Thymus (tissue), 11 donors: ENCODE data around the gene SNX12. TPM values are rescaled to one million over a fixed set of nuclear protein-coding genes. Genes with fewer than 3 reads are reported as not detected.

Experiments used
- DNase-seq, 9 donors: peaks; one replicate each; pipeline ENCODE4 v3.0.0-alpha.2; 2013; ENCODE audit warnings: low spot score in 9 of 9, low read depth in 6 of 9, missing footprints in 1 of 9
- H3K27ac ChIP-seq, 2 donors: one replicate each; pipeline ENCODE4 v1.5.1; 2013; ENCODE audit warnings: control low read depth in 1 of 2, low read depth in 1 of 2, low read length in 1 of 2, mild to moderate bottlenecking in 1 of 2, moderate library complexity in 1 of 2
- H3K27me3 ChIP-seq, 2 donors: one replicate each; pipeline ENCODE4 v1.5.1; 2013; ENCODE audit warnings: low read length in 1 of 2; ENCODE audit not compliant: control insufficient read depth in 2 of 2, insufficient read depth in 1 of 2
- H3K36me3 ChIP-seq, 2 donors: one replicate each; pipeline ENCODE4 v1.5.1; 2013; ENCODE audit warnings: low read length in 1 of 2, mild to moderate bottlenecking in 1 of 2, moderate library complexity in 1 of 2; ENCODE audit not compliant: control insufficient read depth in 2 of 2, insufficient read depth in 2 of 2
- H3K4me1 ChIP-seq, 2 donors: one replicate each; pipeline ENCODE4 v1.5.1; 2013; ENCODE audit warnings: low read length in 2 of 2; ENCODE audit not compliant: control insufficient read depth in 2 of 2, insufficient read depth in 2 of 2
- H3K4me3 ChIP-seq, 2 donors: one replicate each; pipeline ENCODE4 v1.5.1; 2013; ENCODE audit warnings: low read length in 2 of 2, control low read depth in 1 of 2, mild to moderate bottlenecking in 1 of 2
- H3K9me3 ChIP-seq, 2 donors: one replicate each; pipeline ENCODE4 v1.5.1; 2013; ENCODE audit warnings: low read length in 1 of 2, mild to moderate bottlenecking in 1 of 2; ENCODE audit not compliant: control insufficient read depth in 2 of 2, insufficient read depth in 1 of 2
- WGBS: extraction: QIAGEN DNeasy Blood & Tissue Kit; methylation state at CpG from one replicate; pipeline ENCODE4 v1.1.7; 2013; 5-methylcytosine and 5-hydroxymethylcytosine counted together
- polyA plus RNA-seq: library from polyadenylated mRNA; stranded (reverse); fragments of 200-250 nt; gene quantifications from one replicate; pipeline ENCODE4 v1.2.3, GENCODE V29; 2013
- total RNA-seq: library from RNA; stranded (reverse); fragments of 120-200 nt; gene quantifications from one replicate; pipeline ENCODE4 v1.2.4, GENCODE V29; 2013
- donor health status: healthy.

The SNX12 gene
- total and polyA plus RNA-seq, 2 donors, result 23.5 to 29.7 TPM

DNA sequence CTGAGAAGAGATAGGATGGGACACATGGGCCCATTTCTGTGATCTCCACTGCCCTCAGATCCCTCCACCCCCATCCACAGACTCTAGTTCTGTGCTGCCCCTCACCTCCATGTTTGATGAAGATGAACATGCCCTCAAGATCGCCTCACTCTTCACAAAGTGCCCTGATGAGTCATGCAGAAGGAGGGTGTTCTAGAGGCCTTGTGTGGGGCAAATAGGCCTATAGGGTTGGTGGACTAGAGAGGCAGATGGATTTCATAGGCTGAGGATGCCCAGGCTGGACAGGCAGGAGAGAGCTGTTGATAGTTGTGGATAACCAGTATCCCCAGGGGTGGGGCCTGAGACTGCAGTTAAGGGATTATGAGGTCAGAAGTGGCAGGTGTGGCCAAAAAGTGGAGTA lies 38.3 kb upstream of the SNX12 start, which contains the start of gene CXorf65:
TSS of gene CXorf65 (minus strand) at position 314 of the 400 bp plus-strand sequence. CDS start at position 130, 184 bp downstream.
- Histone ChIP-seq H3K4me3 (peak within 1 kb of the TSS; percentile 53 to 80), H3K9me3 (no peaks in the 10 kb centered on the region), H3K27ac (peak within 1 kb of the TSS; percentile 74 to 91), H3K36me3 (peaks cover 13 to 38% of the 10 kb centered on the region in 2 donors), H3K4me1 (peaks cover 12 to 71% of the 10 kb centered on the region in 2 donors), H3K27me3 (no peaks in the 10 kb centered on the region)
- DNase-seq, result no peak
- 71% methylated on average over 1 of the region's 1 CpG for WGBS

GRCh38 chrX:71105628-71106027 lies 37.5 kb upstream of the SNX12 start:
- DNase-seq, result no peak
- peaks cover 13 to 38% of the 10 kb centered on the region in 2 donors for H3K36me3 ChIP-seq
- peaks cover 12 to 79% of the 10 kb centered on the region in 2 donors for H3K4me1 ChIP-seq
- peak overlapping the region; percentile 31 to 62 for H3K27ac ChIP-seq
- H3K4me3 ChIP-seq, result no peak overlapping the region
- H3K9me3 ChIP-seq, result no peaks in the 10 kb centered on the region
- peaks cover 0 to 1% of the 10 kb centered on the region in 2 donors for H3K27me3 ChIP-seq
- 91% methylated on average over 3 of the region's 3 CpGs for WGBS

DNA sequence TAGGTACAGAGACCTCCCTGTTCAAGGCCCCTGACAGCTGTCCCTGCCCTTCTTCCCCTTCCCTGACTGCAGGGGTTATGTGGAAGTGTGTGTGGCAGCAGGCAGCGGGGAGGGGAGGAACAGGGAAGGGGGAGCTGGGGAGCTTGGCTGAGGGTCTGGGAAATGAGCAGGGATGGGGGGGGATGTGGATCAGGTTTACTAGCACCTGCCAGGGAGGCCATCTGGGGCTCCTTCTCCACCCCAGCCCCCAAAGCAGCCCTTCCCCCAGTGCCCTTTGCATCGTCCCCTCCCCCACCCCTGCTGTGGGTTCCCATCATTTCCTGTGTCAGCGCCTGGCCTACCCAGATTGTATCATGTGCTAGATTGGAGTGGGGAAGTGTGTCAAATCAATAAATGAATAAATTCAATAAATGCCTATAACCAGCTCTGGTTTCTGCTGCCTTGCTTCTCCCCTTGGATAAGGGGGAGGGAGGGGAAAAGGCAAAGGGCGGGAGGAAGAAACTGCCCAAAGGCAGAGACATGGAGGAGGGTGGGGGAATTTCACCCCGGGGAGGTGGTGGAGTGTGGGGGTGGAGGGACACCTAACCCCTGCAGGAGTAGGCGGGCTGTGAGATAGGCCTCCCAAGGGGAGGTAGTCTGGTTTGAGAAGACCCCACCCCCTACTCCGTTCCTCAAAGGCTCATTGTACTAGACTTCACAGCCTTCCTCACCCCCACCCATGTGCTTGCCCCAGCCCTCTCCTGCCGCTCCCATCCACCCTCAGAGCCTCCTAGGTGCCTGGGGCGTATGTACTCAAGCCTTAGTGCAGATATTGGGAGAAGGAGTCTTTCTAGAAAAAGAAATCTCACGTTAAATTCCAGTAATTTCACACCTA lies 35.2 kb upstream of the SNX12 start:
- peaks cover 15 to 90% of the 10 kb centered on the region in 2 donors for H3K4me1 ChIP-seq
- H3K4me3 ChIP-seq, result peak overlapping the region; percentile 48 to 70
- H3K27ac ChIP-seq, result peak overlapping the region; percentile 92 to 93
- 5% methylated on average over 10 of the region's 10 CpGs for WGBS
- peaks cover 13 to 26% of the 10 kb centered on the region in 2 donors for H3K36me3 ChIP-seq
- DNase-seq, result peak in 5 of 9 donors; percentile 61 to 91 (median 78)
- peaks cover 0 to 3% of the 10 kb centered on the region in 2 donors for H3K27me3 ChIP-seq
- H3K9me3 ChIP-seq, result no peaks in the 10 kb centered on the region

- H3K36me3 ChIP-seq, result peaks cover 6 to 16% of the 10 kb centered on the region in 2 donors
- peaks cover 0 to 3% of the 10 kb centered on the region in 2 donors for H3K27me3 ChIP-seq
- H3K9me3 ChIP-seq, result no peaks in the 10 kb centered on the region
- WGBS, result 95% methylated on average over 3 of the region's 3 CpGs
- no peak overlapping the region for H3K4me3 ChIP-seq
- peak overlapping the region; percentile 60 to 93 for H3K27ac ChIP-seq
- no peak for DNase-seq
- H3K4me1 ChIP-seq, result peaks cover 15 to 88% of the 10 kb centered on the region in 2 donors
Measured at GRCh38 chrX:71102292-71102691, 34.2 kb upstream of the SNX12 start.

GRCh38 chrX:71100581-71101505 lies 32.7 kb upstream of the SNX12 start:
- DNase-seq, result peak in 2 of 9 donors; percentile 42 to 68
- H3K27me3 ChIP-seq, result peaks cover 0 to 8% of the 10 kb centered on the region in 2 donors
- H3K4me1 ChIP-seq, result peaks cover 12 to 80% of the 10 kb centered on the region in 2 donors
- H3K9me3 ChIP-seq, result no peaks in the 10 kb centered on the region
- no peak overlapping the region for H3K4me3 ChIP-seq
- peaks cover 4 to 9% of the 10 kb centered on the region in 2 donors for H3K36me3 ChIP-seq
- peak overlapping the region in 1 of 2 donors; percentile 69 for H3K27ac ChIP-seq
- WGBS, result 87% methylated on average over 31 of the region's 31 CpGs

GRCh38 chrX:71099736-71100135 lies 31.6 kb upstream of the SNX12 start:
- 98% methylated on average over 4 of the region's 4 CpGs for WGBS
- H3K4me3 ChIP-seq, result no peak overlapping the region
- H3K27me3 ChIP-seq, result peaks cover 0 to 8% of the 10 kb centered on the region in 2 donors
- DNase-seq, result no peak
- no peaks in the 10 kb centered on the region for H3K9me3 ChIP-seq
- peaks cover 4 to 8% of the 10 kb centered on the region in 2 donors for H3K36me3 ChIP-seq
- H3K27ac ChIP-seq, result no peak overlapping the region
- H3K4me1 ChIP-seq, result peaks cover 12 to 69% of the 10 kb centered on the region in 2 donors

DNA sequence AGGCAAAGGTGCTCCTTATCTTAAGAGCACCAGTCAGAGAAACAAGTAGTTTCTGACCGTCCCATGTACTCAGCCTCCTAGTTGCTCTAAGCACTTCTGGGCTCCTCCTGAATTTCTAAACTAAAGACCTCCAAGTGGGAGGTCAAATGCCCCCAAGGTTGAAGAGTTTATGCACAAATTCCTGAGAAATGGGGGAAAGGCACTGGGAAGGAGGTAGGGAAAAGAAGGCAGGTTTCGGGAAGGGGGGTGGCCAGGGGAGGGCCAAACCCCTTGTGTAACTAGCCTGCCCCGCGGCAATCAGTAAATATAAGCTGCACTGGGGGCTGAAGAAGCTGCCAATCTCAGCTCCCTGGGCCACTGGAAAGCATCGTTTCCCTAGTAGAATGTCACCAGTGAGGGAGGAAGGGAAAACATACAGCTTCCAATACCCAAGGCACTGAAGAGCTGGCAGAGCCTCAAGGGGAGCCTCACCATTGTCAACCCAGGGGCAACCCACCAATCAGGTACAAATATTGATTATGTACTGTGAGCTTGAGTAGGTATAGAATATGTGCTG lies 30.9 kb upstream of the SNX12 start:
- WGBS, result 95% methylated on average over 5 of the region's 5 CpGs
- Histone ChIP-seq H3K27ac (no peak overlapping the region), H3K36me3 (peaks cover 4 to 8% of the 10 kb centered on the region in 2 donors), H3K4me3 (no peak overlapping the region), H3K27me3 (peaks cover 0 to 8% of the 10 kb centered on the region in 2 donors), H3K4me1 (peaks cover 12 to 63% of the 10 kb centered on the region in 2 donors), H3K9me3 (no peaks in the 10 kb centered on the region)
- no peak for DNase-seq

- Histone ChIP-seq H3K4me1 (peaks cover 12 to 56% of the 10 kb centered on the region in 2 donors), H3K27me3 (peaks cover 0 to 8% of the 10 kb centered on the region in 2 donors), H3K27ac (no peak overlapping the region), H3K4me3 (no peak overlapping the region), H3K9me3 (no peaks in the 10 kb centered on the region), H3K36me3 (peaks cover 4 to 8% of the 10 kb centered on the region in 2 donors)
- WGBS, result 22% methylated on average over 2 of the region's 2 CpGs
- peak in 3 of 9 donors; percentile 63 to 86 (median 68) for DNase-seq
Measured at GRCh38 chrX:71098302-71098701, 30.2 kb upstream of the SNX12 start.
